ENCODE results near the gene CCDC12. TPM values are rescaled to one million over a fixed set of nuclear protein-coding genes. Genes with fewer than 3 reads are reported as not detected.

Gene CCDC12
- total RNA-seq, 1 donor from 2014 or later: 41.4 TPM

GRCh38 chr3:46999516-47000197, 23.1 kb upstream of the CCDC12 start:
- no peaks in the 10 kb centered on the region for H3K36me3 Mint-ChIP-seq (ENCODE audit: unreplicated experiment)
- peaks cover 6% of the 10 kb centered on the region for H3K4me1 Mint-ChIP-seq (ENCODE audit: low read depth, unreplicated experiment)
- H3K27ac Mint-ChIP-seq (ENCODE audit: unreplicated experiment): no peak overlapping the region
- H3K27me3 Mint-ChIP-seq (ENCODE audit: unreplicated experiment): peaks cover 5% of the 10 kb centered on the region
- peaks cover 2% of the 10 kb centered on the region for H3K9me3 Mint-ChIP-seq (ENCODE audit: unreplicated experiment)
- TF ChIP-seq CTCF (IDR thresholded peaks at IDR 0.05; ENCODE audit: partially characterized antibody, unreplicated experiment): no peak
- no peak for DNase-seq
- H3K4me3 Mint-ChIP-seq (ENCODE audit: unreplicated experiment): no peak overlapping the region

GRCh38 chr3:46998852-46999515, 22.4 kb upstream of the CCDC12 start:
- Mint-ChIP-seq H3K9me3 (ENCODE audit: unreplicated experiment) (peaks cover 2% of the 10 kb centered on the region), H3K36me3 (ENCODE audit: unreplicated experiment) (no peaks in the 10 kb centered on the region), H3K27me3 (ENCODE audit: unreplicated experiment) (peaks cover 5% of the 10 kb centered on the region), H3K4me3 (ENCODE audit: unreplicated experiment) (no peak overlapping the region), H3K4me1 (ENCODE audit: low read depth, unreplicated experiment) (peaks cover 6% of the 10 kb centered on the region), H3K27ac (ENCODE audit: unreplicated experiment) (no peak overlapping the region)
- DNase-seq: peak; percentile 23
- TF ChIP-seq CTCF (IDR thresholded peaks at IDR 0.05; ENCODE audit: partially characterized antibody, unreplicated experiment): peak; percentile 9

- peak; percentile 82 for DNase-seq
- Mint-ChIP-seq H3K27me3 (ENCODE audit: unreplicated experiment) (peaks cover 4% of the 10 kb centered on the region), H3K4me1 (ENCODE audit: low read depth, unreplicated experiment) (peaks cover 6% of the 10 kb centered on the region), H3K4me3 (ENCODE audit: unreplicated experiment) (no peak overlapping the region), H3K27ac (ENCODE audit: unreplicated experiment) (no peak overlapping the region), H3K9me3 (ENCODE audit: unreplicated experiment) (peaks cover 2% of the 10 kb centered on the region), H3K36me3 (ENCODE audit: unreplicated experiment) (no peaks in the 10 kb centered on the region)
- peak; percentile 70 for TF ChIP-seq CTCF (IDR thresholded peaks at IDR 0.05; ENCODE audit: partially characterized antibody, unreplicated experiment)
These were observed 21.7 kb upstream of the CCDC12 start for GRCh38 chr3:46998121-46998851.

- Mint-ChIP-seq H3K9me3 (ENCODE audit: unreplicated experiment) (peaks cover 2% of the 10 kb centered on the region), H3K4me1 (ENCODE audit: low read depth, unreplicated experiment) (peaks cover 6% of the 10 kb centered on the region), H3K4me3 (ENCODE audit: unreplicated experiment) (no peak overlapping the region), H3K27ac (ENCODE audit: unreplicated experiment) (no peak overlapping the region), H3K27me3 (ENCODE audit: unreplicated experiment) (peaks cover 4% of the 10 kb centered on the region), H3K36me3 (ENCODE audit: unreplicated experiment) (no peaks in the 10 kb centered on the region)
- DNase-seq: peak; percentile 10
- no peak for TF ChIP-seq CTCF (IDR thresholded peaks at IDR 0.05; ENCODE audit: partially characterized antibody, unreplicated experiment)
These were observed 21.0 kb upstream of the CCDC12 start for GRCh38 chr3:46997453-46998091.
